ENCODE data around the gene EPGN.

The EPGN gene

GRCh38 chr4:74308215-74308614, at the start of gene EPGN:
TSS of gene EPGN (plus strand) at chr4:74308470. CDS start at chr4:74308534, 64 bp downstream.
- H3K4me3 ChIP-seq (ENCODE audit: low read depth, low read length) = peak within 1 kb of the TSS; percentile 18; the same call in 1 of the 2 replicates
- DNase-seq (ENCODE audit: low read depth, low spot score) = no peak
- POLR2A ChIA-PET = interaction anchor here (1.6 kb wide), 1 partner anchor 102 kb away, joined by 7 read pairs; no protein-coding TSS in a partner anchor
- no peak for TF ChIP-seq CTCF (IDR thresholded peaks at IDR 0.05; ENCODE audit: insufficient read depth, low read length, missing control alignments)
- CTCF ChIA-PET = interaction anchor here (0.6 to 8.0 kb wide), 11 partner anchors 9 to 735 kb away, joined by 3 to 61 read pairs (median 5); no protein-coding TSS in a partner anchor

GRCh38 chr4:74258963-74259362, 49.3 kb upstream of the EPGN start:
- no peak for DNase-seq (ENCODE audit: low read depth, low spot score)
- CTCF ChIA-PET = interaction anchor here (0.7 kb wide), 1 partner anchor 31 kb away, joined by 3 read pairs; no protein-coding TSS in a partner anchor
- TF ChIP-seq CTCF (IDR thresholded peaks at IDR 0.05; ENCODE audit: insufficient read depth, low read length, missing control alignments) = no peak
- H3K4me3 ChIP-seq (ENCODE audit: low read depth, low read length) = no peak overlapping the region
- POLR2A ChIA-PET = no interaction called here

- H3K4me3 ChIP-seq (ENCODE audit: low read depth, low read length) = no peak overlapping the region
- TF ChIP-seq CTCF (IDR thresholded peaks at IDR 0.05; ENCODE audit: insufficient read depth, low read length, missing control alignments) = no peak
- DNase-seq (ENCODE audit: low read depth, low spot score) = no peak
- ChIA-PET CTCF (interaction anchor here (1.3 kb wide), 1 partner anchor 26 kb away, joined by 3 read pairs; no protein-coding TSS in a partner anchor), POLR2A (no interaction called here)
Observed at GRCh38 chr4:74260036-74260435, 48.2 kb upstream of the EPGN start.

GRCh38 chr4:74262522-74262921, 45.7 kb upstream of the EPGN start:
- ChIA-PET CTCF (interaction anchor here (0.8 to 1.3 kb wide), 2 partner anchors 9 to 34 kb away, joined by 3 to 9 read pairs; no protein-coding TSS in a partner anchor), POLR2A (no interaction called here)
- DNase-seq (ENCODE audit: low read depth, low spot score) = no peak
- TF ChIP-seq CTCF (IDR thresholded peaks at IDR 0.05; ENCODE audit: insufficient read depth, low read length, missing control alignments) = no peak
- no peak overlapping the region for H3K4me3 ChIP-seq (ENCODE audit: low read depth, low read length)

- DNase-seq (ENCODE audit: low read depth, low spot score) = no peak
- ChIA-PET POLR2A (no interaction called here), CTCF (no interaction called here)
- no peak overlapping the region for H3K4me3 ChIP-seq (ENCODE audit: low read depth, low read length)
- no peak for TF ChIP-seq CTCF (IDR thresholded peaks at IDR 0.05; ENCODE audit: insufficient read depth, low read length, missing control alignments)
Observed at GRCh38 chr4:74263551-74263950, 44.7 kb upstream of the EPGN start.

GRCh38 chr4:74266081-74266480, 42.2 kb upstream of the EPGN start:
- no peak for DNase-seq (ENCODE audit: low read depth, low spot score)
- no peak for TF ChIP-seq CTCF (IDR thresholded peaks at IDR 0.05; ENCODE audit: insufficient read depth, low read length, missing control alignments)
- no peak overlapping the region for H3K4me3 ChIP-seq (ENCODE audit: low read depth, low read length)
- ChIA-PET POLR2A (no interaction called here), CTCF (interaction anchor here (1.0 to 2.1 kb wide), 3 partner anchors 36 to 46 kb away, joined by 3 to 4 read pairs (median 4); no protein-coding TSS in a partner anchor)
